Brain microvascular endothelial cell (primary cell): ENCODE data around the gene BICRAL.

ENCODE experiments used
- DNase-seq: peaks from one replicate; pipeline ENCODE4 v3.0.0-alpha.2; 2020
- H3K27ac ChIP-seq: fragments of 250-450 bp; sonication (Bioruptor Pico); 2 replicates; pipeline ENCODE4 v1.5.1; 2020; ENCODE audit warnings: mild to moderate bottlenecking, moderate library complexity
- H3K27me3 ChIP-seq: fragments of 250-450 bp; sonication (Bioruptor Pico); replicated peaks from 2 replicates; pipeline ENCODE4 v1.5.1; 2020; ENCODE audit warnings: mild to moderate bottlenecking
- H3K36me3 ChIP-seq: fragments of 250-450 bp; sonication (Bioruptor Pico); replicated peaks from 2 replicates; pipeline ENCODE4 v1.5.1; 2020; ENCODE audit warnings: mild to moderate bottlenecking
- H3K4me3 ChIP-seq: 2 replicates; pipeline ENCODE4 v1.5.1; 2011; ENCODE audit warnings: low read depth, mild to moderate bottlenecking, control low read depth, low read length, moderate library complexity
- CTCF ChIP-seq: IDR thresholded peaks from 2 replicates; pipeline ENCODE4 v1.5.1; 2011; ENCODE audit warnings: low read depth, mild to moderate bottlenecking, moderate library complexity, low read length, control low read depth, inconsistent platforms; ENCODE audit errors: missing control alignments
- in situ Hi-C: cut with HindIII; loops from 2 replicates; pipeline ENCODE4 v1.10.0; 2017; ENCODE audit warnings: low sequenced_read_pairs, low pct_ligation_motif_present

BICRAL gene

GRCh38 chr6:42829561-42830092 lies 47.8 kb downstream of the BICRAL start:
- Histone ChIP-seq H3K27me3 (no peaks in the 10 kb centered on the region), H3K36me3 (peaks cover 10% of the 10 kb centered on the region), H3K4me3 (no peak overlapping the region), H3K27ac (no peak overlapping the region)
- in situ Hi-C loops, result no loop called here
- no peak for TF ChIP-seq CTCF
- DNase-seq, result no peak

GRCh38 chr6:42831237-42831636 lies 49.4 kb downstream of the BICRAL start:
- H3K27me3 ChIP-seq, result no peaks in the 10 kb centered on the region
- peaks cover 10% of the 10 kb centered on the region for H3K36me3 ChIP-seq
- H3K4me3 ChIP-seq, result no peak overlapping the region
- no peak for TF ChIP-seq CTCF
- DNase-seq, result no peak
- no peak overlapping the region for H3K27ac ChIP-seq
- in situ Hi-C loops, result no loop called here

- Histone ChIP-seq H3K27ac (no peak overlapping the region), H3K27me3 (no peaks in the 10 kb centered on the region), H3K4me3 (no peak overlapping the region), H3K36me3 (peaks cover 8% of the 10 kb centered on the region)
- DNase-seq, result no peak
- in situ Hi-C loops, result no loop called here
- no peak for TF ChIP-seq CTCF
Observed at GRCh38 chr6:42834056-42834455, 52.2 kb downstream of the BICRAL start.

- H3K27me3 ChIP-seq, result no peaks in the 10 kb centered on the region
- DNase-seq, result no peak
- in situ Hi-C loops, result no loop called here
- H3K36me3 ChIP-seq, result no peaks in the 10 kb centered on the region
- TF ChIP-seq CTCF, result no peak
- H3K27ac ChIP-seq, result no peak overlapping the region
- no peak overlapping the region for H3K4me3 ChIP-seq
Observed at GRCh38 chr6:42841844-42842584, 60.2 kb downstream of the BICRAL start.

DNA sequence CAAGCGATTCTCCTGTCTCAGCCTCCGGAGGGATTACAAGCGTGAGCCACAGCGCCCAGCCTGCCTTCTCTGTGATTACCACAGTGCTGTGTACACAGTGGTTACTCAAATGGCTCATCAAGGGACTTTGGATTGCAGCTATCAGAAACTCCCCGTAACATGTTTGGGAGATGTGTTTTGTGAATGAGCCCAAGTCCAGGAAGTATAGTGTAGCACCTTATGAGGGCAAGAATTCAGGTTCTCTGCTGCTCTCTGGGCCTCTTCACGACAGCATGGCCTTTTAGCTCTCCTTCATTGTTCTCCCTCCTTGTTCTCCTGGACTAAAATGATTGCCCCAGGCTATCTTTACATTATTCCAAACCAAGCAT lies 63.5 kb downstream of the BICRAL start:
- no peak overlapping the region for H3K27ac ChIP-seq
- no peak overlapping the region for H3K4me3 ChIP-seq
- in situ Hi-C loops, result no loop called here
- DNase-seq, result no peak
- H3K27me3 ChIP-seq, result no peaks in the 10 kb centered on the region
- TF ChIP-seq CTCF, result no peak
- H3K36me3 ChIP-seq, result no peaks in the 10 kb centered on the region

- in situ Hi-C loops, result no loop called here
- no peaks in the 10 kb centered on the region for H3K36me3 ChIP-seq
- DNase-seq, result no peak
- H3K27me3 ChIP-seq, result no peaks in the 10 kb centered on the region
- TF ChIP-seq CTCF, result no peak
- H3K4me3 ChIP-seq, result no peak overlapping the region
- no peak overlapping the region for H3K27ac ChIP-seq
Observed at GRCh38 chr6:42846505-42846904, 64.7 kb downstream of the BICRAL start.
